A172 (cell line): ENCODE data around the gene PRSS21. TPM values are rescaled to one million over a fixed set of nuclear protein-coding genes. Genes with fewer than 3 reads are reported as not detected.
A peak's percentile ranks its signal among the peaks of the same experiment; 100 is the strongest.

Experiments used
- DNase-seq: peaks from one replicate; pipeline ENCODE4 v3.0.0-alpha.2; 2015; ENCODE audit warnings: low spot score
- total RNA-seq: library from RNA; depleted of rRNA; stranded (reverse); fragments of >200 nt; shearing (Covaris generic); gene quantifications from 2 replicates; pipeline ENCODE4 v1.2.3, GENCODE V29; 2014

Gene PRSS21
- total RNA-seq, 1 experiment from 2014 or later: not detected

GRCh38 chr16:2779978-2780898, 36.8 kb upstream of the PRSS21 start:
- no peak for DNase-seq

- no peak for DNase-seq
These were observed 34.3 kb upstream of the PRSS21 start for GRCh38 chr16:2782583-2783351.

DNA sequence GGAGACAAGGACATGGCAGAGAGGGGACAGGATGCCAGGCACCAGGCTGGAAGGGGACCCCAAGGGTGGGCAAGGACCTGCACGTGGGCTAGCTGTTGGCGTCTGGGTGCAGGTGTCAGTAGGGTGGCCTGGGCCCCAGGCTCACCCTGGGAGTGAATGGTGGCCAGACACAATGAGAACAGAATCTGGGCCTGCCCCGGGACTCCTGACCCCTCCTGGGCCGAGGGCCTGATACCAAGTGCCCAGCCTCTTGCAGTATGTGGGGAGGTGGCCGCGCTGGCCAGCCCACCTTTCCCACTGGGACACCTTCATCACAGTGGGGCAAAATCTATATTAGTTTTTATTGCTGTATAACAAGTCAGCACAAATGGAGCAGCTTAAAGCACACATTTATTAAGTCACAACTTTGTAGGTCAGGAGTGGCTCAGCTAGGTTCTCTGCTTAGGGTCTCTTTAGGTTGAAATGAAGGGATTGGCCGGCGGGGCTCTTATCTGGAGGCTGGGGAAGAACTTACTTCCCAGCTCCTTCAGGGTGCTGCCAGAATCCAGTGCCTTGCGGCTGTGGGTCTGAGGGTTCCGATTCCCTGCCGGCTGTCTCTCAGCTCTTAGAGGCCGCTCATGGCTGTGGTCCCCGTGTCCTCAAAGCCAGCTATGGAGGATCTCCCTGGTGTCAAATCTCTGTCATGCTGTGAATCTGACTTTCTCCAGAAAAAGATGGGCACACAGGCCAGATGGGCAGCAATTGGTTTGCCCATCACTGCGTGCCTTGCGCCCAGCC, 33.3 kb upstream of the PRSS21 start:
- no peak for DNase-seq

DNA sequence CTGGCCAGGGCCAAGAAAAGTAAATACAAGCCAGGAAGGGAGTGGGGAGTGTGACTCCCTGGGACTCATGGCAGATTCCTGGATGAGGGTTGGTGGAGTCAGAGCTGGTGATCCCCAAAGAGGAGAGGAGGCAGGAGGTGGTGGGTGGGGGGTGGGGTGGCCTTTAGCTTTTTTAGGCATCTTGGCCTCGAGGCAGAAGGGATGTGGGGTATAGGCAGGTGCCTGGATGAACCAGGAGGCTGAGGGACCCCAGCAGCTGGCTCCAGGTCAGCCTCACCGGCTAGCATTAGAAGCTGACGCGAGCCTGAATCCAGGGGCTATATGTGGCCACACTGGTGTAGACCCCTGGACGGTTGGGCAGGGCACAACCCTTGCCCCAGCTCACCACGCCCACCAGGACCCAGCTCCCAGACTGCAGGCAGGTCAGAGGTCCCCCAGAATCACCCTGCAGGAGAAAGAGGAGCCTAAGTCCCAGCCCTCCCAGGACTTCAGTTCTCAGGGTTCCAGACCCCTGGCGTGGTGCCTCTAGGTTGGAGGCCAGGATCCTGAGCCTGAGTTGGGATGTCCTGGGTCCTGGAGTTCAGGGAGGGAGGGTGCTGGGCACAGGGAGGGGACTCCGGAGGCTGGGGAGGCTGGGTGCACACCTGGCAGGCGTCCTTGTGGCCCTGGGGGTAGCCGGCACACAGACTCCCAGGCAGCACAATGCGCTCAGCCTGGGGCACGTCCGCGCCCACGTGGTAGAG, 32.5 kb upstream of the PRSS21 start:
- no peak for DNase-seq

- DNase-seq: no peak
These were observed 31.7 kb upstream of the PRSS21 start for GRCh38 chr16:2785101-2785991.

- DNase-seq: no peak
These were observed 30.8 kb upstream of the PRSS21 start for GRCh38 chr16:2786061-2786825.

DNA sequence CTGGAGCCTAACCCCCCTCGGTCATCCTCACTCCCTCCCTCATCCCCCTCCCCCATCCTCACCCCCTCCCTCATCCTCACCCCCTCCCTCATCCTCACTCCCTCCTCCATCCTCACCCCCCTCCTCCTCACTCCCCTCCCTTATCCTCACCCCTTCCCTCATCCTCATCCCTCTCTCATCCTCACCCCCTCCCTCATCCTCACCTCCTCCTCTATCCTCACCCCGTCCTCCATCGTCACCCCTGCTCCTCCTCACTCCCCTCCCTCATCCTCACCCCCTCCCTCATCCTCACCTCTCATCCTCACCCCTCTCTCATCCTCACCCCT, 30.2 kb upstream of the PRSS21 start:
- no peak for DNase-seq

GRCh38 chr16:2787406-2787805, 29.6 kb upstream of the PRSS21 start, which contains the start of gene PRSS33:
Gene PRSS33, minus strand, starts transcription at chr16:2787560. Its CDS starts 1,013 bp downstream, at chr16:2786547.
- DNase-seq: no peak

- no peak for DNase-seq
These were observed 29.1 kb upstream of the PRSS21 start for GRCh38 chr16:2787961-2788360.

DNA sequence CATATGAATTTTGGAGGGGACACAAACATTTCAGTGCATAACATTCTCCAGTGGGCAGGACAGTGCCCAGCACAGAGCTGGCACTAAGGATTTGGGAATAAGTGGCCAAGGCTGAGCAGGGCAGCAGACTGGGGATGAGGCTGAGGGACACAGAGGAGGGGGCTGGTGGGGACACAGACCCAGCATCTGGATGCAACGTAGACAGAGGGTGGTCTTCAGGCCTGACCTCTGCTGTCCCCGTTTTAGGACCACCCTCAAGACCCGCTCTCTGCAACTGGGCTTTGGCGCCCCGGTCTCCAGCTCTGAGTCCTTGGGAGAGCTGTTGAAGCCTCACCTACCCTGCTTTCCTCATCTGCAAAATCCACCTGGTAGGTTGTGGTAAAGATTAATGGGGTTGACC, 26.4 kb upstream of the PRSS21 start:
- no peak for DNase-seq

DNA sequence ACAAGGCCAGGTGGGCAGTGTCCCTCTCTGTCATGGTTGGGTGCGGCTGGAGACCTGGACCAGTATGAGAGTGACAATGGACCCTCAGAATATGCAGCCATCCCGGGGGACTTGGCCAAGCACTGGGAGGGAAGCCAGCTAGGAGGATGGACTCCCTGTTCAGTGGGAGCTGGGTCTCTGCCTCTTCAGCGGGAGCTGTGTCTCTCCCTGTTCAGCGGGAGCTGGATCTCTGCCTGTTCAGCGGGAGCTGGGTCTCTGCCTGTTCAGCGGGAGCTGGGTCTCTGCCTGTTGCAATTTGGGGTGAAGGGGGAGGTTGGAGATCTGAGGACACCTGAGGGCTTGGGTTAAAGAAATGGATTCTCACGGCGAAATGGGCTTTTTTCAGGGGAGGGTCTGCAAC, 25.9 kb upstream of the PRSS21 start:
- DNase-seq: no peak

GRCh38 chr16:2792940-2793339, 24.1 kb upstream of the PRSS21 start:
- no peak for DNase-seq

GRCh38 chr16:2795395-2796143, 21.5 kb upstream of the PRSS21 start:
- peak; percentile 86 for DNase-seq

DNA sequence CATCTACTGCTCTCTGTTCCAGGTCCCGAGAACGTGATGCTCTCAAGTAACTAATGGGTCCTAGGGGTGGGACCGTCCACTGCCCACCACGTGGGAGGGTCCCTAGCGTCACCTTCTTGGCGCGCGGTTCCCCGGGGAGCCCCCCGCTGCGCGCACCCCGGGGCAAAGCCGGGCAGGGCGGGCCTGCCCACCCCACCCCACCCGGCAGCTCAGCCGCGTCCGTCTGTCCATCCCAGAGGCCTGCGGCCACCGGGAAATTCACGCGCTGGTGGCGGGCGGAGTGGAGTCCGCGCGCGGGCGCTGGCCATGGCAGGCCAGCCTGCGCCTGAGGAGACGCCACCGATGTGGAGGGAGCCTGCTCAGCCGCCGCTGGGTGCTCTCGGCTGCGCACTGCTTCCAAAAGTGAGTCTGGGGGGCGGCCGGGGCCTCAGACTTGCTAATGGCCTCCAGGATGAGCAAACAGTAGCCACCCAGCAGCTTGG, 18.3 kb upstream of the PRSS21 start:
- DNase-seq: no peak

DNA sequence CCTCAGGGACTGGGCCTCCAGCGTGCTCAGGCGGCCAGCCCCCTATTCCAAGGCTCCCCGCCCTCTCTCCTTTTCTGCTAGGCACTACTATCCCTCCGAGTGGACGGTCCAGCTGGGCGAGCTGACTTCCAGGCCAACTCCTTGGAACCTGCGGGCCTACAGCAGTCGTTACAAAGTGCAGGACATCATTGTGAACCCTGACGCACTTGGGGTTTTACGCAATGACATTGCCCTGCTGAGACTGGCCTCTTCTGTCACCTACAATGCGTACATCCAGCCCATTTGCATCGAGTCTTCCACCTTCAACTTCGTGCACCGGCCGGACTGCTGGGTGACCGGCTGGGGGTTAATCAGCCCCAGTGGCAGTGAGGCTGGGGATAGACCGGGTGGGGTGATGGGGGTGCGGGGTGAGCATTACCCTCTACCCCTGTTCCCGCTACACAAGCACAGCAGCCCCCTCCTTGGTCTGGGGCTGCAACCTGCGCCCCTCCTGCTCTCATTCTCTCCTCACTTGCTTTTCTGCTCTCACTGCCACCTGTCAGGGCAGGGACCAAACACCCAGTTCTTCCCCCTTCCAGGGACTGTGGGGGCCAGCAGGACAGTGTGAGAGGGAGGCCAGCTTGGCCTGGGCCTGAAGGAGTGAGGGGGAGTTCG, 17.7 kb upstream of the PRSS21 start:
- DNase-seq: no peak

- no peak for DNase-seq
These were observed 17.2 kb upstream of the PRSS21 start for GRCh38 chr16:2799859-2800226.

- no peak for DNase-seq
These were observed 13.4 kb upstream of the PRSS21 start for GRCh38 chr16:2803545-2804195.

DNA sequence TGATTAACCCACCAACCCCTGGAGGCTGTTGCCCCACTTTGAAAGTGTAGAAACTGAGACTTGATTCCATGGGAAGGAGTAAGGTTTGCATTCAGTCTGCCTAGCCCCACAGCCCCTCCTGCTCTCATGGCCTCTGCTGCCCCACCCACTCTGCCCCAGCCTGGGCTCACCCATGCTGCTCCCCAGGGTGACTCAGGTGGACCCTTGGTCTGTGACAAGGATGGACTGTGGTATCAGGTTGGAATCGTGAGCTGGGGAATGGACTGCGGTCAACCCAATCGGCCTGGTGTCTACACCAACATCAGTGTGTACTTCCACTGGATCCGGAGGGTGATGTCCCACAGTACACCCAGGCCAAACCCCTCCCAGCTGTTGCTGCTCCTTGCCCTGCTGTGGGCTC, 12.3 kb upstream of the PRSS21 start:
- DNase-seq: no peak
